ENCODE data around the gene ACADVL. TPM values are rescaled to one million over a fixed set of nuclear protein-coding genes. Genes with fewer than 3 reads are reported as not detected.

ACADVL gene
- total RNA-seq, 1 donor from 2014 or later, result 693 TPM

DNA sequence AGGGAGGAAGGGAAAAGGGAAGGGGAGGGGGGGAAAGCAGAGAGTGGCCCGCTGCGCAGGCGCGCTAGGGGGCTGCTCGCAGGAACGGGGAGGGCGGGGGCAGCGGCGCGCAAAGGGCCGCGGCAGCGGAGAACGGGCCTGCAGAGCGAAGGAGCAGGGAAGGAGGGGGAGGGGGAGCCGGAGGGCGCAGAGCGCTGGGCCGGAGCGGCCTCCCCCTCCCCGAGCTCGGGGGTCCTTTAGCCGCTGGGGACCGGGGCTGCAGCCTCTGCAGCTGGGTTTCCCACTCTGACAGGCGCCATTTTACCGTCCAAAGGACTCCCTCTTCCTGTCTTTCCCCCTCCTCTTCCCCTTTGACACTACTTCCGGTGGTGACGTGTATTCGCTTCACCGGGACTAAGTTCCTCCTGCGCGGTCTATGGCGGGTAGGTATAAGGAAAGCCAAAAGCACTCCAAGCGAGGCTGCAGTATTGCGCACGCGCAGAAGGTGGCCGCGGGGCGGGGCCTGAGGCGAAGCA lies 32.0 kb downstream of the ACADVL start, which contains the start of gene CTDNEP1:
Gene CTDNEP1 (minus strand): TSS at position 74 of the 515 bp plus-strand sequence. CDS start 438 bp downstream, outside the sequence.
- peak; percentile 65 for DNase-seq (ENCODE audit: low spot score, unreplicated experiment)
- TF ChIP-seq, protein P1, sequence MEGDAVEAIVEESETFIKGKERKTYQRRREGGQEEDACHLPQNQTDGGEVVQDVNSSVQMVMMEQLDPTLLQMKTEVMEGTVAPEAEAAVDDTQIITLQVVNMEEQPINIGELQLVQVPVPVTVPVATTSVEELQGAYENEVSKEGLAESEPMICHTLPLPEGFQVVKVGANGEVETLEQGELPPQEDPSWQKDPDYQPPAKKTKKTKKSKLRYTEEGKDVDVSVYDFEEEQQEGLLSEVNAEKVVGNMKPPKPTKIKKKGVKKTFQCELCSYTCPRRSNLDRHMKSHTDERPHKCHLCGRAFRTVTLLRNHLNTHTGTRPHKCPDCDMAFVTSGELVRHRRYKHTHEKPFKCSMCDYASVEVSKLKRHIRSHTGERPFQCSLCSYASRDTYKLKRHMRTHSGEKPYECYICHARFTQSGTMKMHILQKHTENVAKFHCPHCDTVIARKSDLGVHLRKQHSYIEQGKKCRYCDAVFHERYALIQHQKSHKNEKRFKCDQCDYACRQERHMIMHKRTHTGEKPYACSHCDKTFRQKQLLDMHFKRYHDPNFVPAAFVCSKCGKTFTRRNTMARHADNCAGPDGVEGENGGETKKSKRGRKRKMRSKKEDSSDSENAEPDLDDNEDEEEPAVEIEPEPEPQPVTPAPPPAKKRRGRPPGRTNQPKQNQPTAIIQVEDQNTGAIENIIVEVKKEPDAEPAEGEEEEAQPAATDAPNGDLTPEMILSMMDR (IDR thresholded peaks at IDR 0.05; ENCODE audit: unreplicated experiment), result no peak
- Mint-ChIP-seq H3K36me3 (ENCODE audit: insufficient read depth) (peaks cover 8% of the 10 kb centered on the region), H3K27ac (peak within 1 kb of the TSS; percentile 100), H3K27me3 (no peaks in the 10 kb centered on the region), H3K4me3 (ENCODE audit: low read depth) (peak within 1 kb of the TSS; percentile 97), H3K4me1 (ENCODE audit: low read depth) (peaks cover 25% of the 10 kb centered on the region), H3K9me3 (ENCODE audit: low read depth) (no peaks in the 10 kb centered on the region)

DNA sequence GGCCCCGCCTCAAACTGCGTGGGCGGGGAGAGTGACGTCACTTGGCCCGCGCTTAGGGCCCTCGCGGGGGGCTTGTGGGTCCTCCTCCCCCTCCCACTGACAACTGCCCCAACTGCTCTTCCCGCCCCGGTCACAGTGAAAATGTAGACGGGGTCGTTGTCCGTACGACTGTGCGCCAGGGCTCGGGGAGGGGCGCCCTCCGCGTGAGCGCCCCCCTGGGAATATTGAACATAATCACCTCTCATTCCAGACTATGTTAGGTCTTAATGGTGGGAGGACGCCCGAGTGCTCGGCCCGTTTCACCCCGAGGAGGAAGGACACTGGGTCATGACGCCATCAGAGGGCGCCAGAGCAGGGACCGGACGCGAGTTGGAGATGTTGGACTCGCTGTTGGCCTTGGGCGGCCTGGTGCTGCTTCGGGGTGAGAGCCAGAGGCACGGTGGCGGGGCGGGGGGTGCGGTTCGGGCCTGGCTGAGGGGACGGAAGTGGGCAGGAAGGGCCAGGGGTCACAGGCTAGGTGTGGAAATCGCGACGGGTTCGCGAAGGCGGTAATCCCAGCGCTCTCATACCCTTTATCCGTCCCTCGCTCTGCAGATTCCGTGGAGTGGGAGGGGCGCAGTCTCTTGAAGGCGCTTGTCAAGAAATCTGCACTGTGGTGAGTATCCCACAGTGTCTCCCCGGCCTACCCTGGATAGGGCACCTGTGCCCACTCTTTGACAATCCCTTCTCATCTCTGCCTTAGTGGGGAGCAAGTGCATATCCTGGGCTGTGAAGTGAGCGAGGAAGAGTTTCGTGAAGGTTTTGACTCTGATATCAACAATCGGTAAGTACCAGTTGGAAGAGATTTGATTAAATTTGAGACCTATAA lies 32.7 kb downstream of the ACADVL start, which contains the start of gene ELP5:
Gene ELP5 (plus strand): TSS at position 40 of the 868 bp plus-strand sequence. CDS start 336 bp downstream, at position 376.
- Mint-ChIP-seq H3K4me1 (ENCODE audit: low read depth) (peaks cover 25% of the 10 kb centered on the region), H3K36me3 (ENCODE audit: insufficient read depth) (peaks cover 9% of the 10 kb centered on the region), H3K27me3 (no peaks in the 10 kb centered on the region), H3K9me3 (ENCODE audit: low read depth) (no peaks in the 10 kb centered on the region), H3K27ac (peak within 1 kb of the TSS; percentile 100), H3K4me3 (ENCODE audit: low read depth) (peak within 1 kb of the TSS; percentile 97)
- peak; percentile 98 for DNase-seq (ENCODE audit: low spot score, unreplicated experiment)
- TF ChIP-seq, protein P1 (IDR thresholded peaks at IDR 0.05; ENCODE audit: unreplicated experiment), result peak; percentile 30

DNA sequence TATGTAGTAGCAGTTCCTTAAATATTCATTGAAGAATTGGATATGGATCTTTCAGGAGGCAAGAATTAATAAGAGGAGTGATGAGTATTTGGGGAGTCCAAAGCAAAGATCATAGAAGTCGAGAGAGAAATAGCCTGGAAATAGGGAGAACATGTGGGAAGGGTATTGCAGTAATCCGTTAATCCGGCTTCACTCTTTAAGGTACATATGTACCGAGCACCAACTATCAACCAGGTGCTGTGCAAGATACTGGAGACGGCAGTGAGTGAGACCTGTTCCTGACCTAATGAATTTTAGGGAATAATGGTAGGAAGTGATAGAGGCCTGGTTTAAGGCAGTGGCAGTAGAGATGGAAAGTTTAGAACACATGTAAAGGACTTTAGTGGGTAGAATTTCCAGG lies 33.3 kb downstream of the ACADVL start:
- no peak for DNase-seq (ENCODE audit: low spot score, unreplicated experiment)
- Mint-ChIP-seq H3K4me3 (ENCODE audit: low read depth) (peak overlapping the region; percentile 97), H3K27ac (peak overlapping the region; percentile 100), H3K4me1 (ENCODE audit: low read depth) (peaks cover 25% of the 10 kb centered on the region), H3K27me3 (no peaks in the 10 kb centered on the region), H3K9me3 (ENCODE audit: low read depth) (no peaks in the 10 kb centered on the region), H3K36me3 (ENCODE audit: insufficient read depth) (peaks cover 9% of the 10 kb centered on the region)
- TF ChIP-seq, protein P1 (IDR thresholded peaks at IDR 0.05; ENCODE audit: unreplicated experiment), result no peak

GRCh38 chr17:7254511-7254910 lies 34.8 kb downstream of the ACADVL start:
- peaks cover 13% of the 10 kb centered on the region for H3K36me3 Mint-ChIP-seq (ENCODE audit: insufficient read depth)
- DNase-seq (ENCODE audit: low spot score, unreplicated experiment), result no peak
- TF ChIP-seq, protein P1 (IDR thresholded peaks at IDR 0.05; ENCODE audit: unreplicated experiment), result no peak
- no peaks in the 10 kb centered on the region for H3K27me3 Mint-ChIP-seq
- peak overlapping the region; percentile 50 for H3K4me3 Mint-ChIP-seq (ENCODE audit: low read depth)
- peaks cover 32% of the 10 kb centered on the region for H3K4me1 Mint-ChIP-seq (ENCODE audit: low read depth)
- no peaks in the 10 kb centered on the region for H3K9me3 Mint-ChIP-seq (ENCODE audit: low read depth)
- H3K27ac Mint-ChIP-seq, result no peak overlapping the region

- no peak for DNase-seq (ENCODE audit: low spot score, unreplicated experiment)
- no peaks in the 10 kb centered on the region for H3K27me3 Mint-ChIP-seq
- H3K9me3 Mint-ChIP-seq (ENCODE audit: low read depth), result no peaks in the 10 kb centered on the region
- H3K27ac Mint-ChIP-seq, result peak overlapping the region; percentile 78
- H3K4me3 Mint-ChIP-seq (ENCODE audit: low read depth), result no peak overlapping the region
- peaks cover 13% of the 10 kb centered on the region for H3K36me3 Mint-ChIP-seq (ENCODE audit: insufficient read depth)
- peaks cover 30% of the 10 kb centered on the region for H3K4me1 Mint-ChIP-seq (ENCODE audit: low read depth)
- TF ChIP-seq, protein P1 (IDR thresholded peaks at IDR 0.05; ENCODE audit: unreplicated experiment), result no peak
These were observed 37.2 kb downstream of the ACADVL start for GRCh38 chr17:7256766-7257456.

Data from progenitor cell of endocrine pancreas (in vitro differentiated cells).